Panc1 (cell line): Measurements from ENCODE around the gene UCN3.

Source experiments
- TCF7L2 ChIP-seq: IDR thresholded peaks from 2 replicates; pipeline ENCODE4 v1.6.1; 2011; ENCODE audit warnings: mild to moderate bottlenecking, low read depth, low read length, inconsistent platforms
- TF ChIP-seq, protein P1 (sequence below): fragments of 450-650 bp; IDR thresholded peaks from 2 replicates; pipeline ENCODE4 v1.5.1; 2017; ENCODE audit warnings: mild to moderate bottlenecking

DNA sequence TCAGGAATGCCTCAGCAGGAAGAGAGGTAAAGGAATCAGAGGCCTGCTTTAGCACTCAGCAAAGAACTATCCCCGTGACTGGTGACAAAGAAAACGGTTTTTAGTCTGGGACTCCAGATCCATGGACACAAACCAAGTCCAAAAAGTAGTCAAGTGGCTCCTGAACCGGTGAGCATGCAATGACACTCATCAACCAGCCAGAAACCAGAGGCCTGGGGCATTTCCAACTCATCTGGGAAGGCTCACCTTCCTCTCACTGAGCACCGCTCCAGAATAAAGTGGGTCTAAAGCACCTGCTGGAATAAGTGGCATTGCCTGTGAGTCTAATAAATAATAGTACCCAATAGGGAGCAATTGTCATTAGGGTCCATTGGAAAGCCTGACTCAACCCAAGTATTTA, 17.9 kb upstream of the UCN3 start:
- no peak for TF ChIP-seq TCF7L2
- TF ChIP-seq, protein P1, sequence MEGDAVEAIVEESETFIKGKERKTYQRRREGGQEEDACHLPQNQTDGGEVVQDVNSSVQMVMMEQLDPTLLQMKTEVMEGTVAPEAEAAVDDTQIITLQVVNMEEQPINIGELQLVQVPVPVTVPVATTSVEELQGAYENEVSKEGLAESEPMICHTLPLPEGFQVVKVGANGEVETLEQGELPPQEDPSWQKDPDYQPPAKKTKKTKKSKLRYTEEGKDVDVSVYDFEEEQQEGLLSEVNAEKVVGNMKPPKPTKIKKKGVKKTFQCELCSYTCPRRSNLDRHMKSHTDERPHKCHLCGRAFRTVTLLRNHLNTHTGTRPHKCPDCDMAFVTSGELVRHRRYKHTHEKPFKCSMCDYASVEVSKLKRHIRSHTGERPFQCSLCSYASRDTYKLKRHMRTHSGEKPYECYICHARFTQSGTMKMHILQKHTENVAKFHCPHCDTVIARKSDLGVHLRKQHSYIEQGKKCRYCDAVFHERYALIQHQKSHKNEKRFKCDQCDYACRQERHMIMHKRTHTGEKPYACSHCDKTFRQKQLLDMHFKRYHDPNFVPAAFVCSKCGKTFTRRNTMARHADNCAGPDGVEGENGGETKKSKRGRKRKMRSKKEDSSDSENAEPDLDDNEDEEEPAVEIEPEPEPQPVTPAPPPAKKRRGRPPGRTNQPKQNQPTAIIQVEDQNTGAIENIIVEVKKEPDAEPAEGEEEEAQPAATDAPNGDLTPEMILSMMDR: no peak
